Endothelial cell of umbilical vein (primary cell): Measurements from ENCODE around the gene FAM168A. TPM values are rescaled to one million over a fixed set of nuclear protein-coding genes. Genes with fewer than 3 reads are reported as not detected.

ENCODE experiments used
- BruUV-seq: library from RNA; stranded (reverse); fragments of 400-500 nt; replicated peaks from 2 replicates; lab custom pipeline; 2021; lab: Mats Ljungman, UMichigan
- CTCF ChIA-PET: fragments of 300-600, 350-600 bp; sonication (Branson Sonifier 250); formaldehyde crosslinking; loops from one replicate; lab custom pipeline; 2021; ENCODE audit warnings: antibody characterized with exemption, inconsistent platforms; lab: Charles Lee
- POLR2A ChIA-PET: fragments of 300-600, 350-600 bp; sonication (Branson Sonifier 250); formaldehyde crosslinking; loops from one replicate; lab custom pipeline; 2021; ENCODE audit warnings: antibody characterized with exemption, inconsistent platforms; lab: Charles Lee
- DNase-seq: peaks from one replicate; pipeline ENCODE4 v3.0.0-alpha.2; 2011; ENCODE audit warnings: low read depth, low spot score
- FAIRE-seq: peaks from 2 replicates; lab custom pipeline; 2011; peaks lifted over from hg19 to GRCh38; lab: Jason Lieb, UNC
- H2AFZ ChIP-seq: 2 replicates; pipeline ENCODE4 v1.6.0; 2012; ENCODE audit warnings: low read depth, low read length, control low read depth, inconsistent platforms
- H3K27ac ChIP-seq: 2 replicates; pipeline ENCODE4 v1.5.1; 2011; ENCODE audit warnings: low read depth, mild to moderate bottlenecking, control low read depth, low read length, moderate library complexity; ENCODE audit not compliant: insufficient read depth
- H3K27me3 ChIP-seq, 2 experiments: 2 replicates each; pipeline versions ENCODE4 v1.6.0 to v1.6.1; 2011; ENCODE audit warnings: low read length in 2 of 2, mixed read lengths in 1 of 2; ENCODE audit not compliant: control insufficient read depth in 2 of 2, insufficient read depth in 2 of 2
- H3K36me3 ChIP-seq, 2 experiments: 2 replicates in 1 of 2; 3 replicates in 1 of 2; pipeline ENCODE4 v1.5.1; 2011; ENCODE audit warnings: low read length in 2 of 2, mild to moderate bottlenecking in 1 of 2, moderate library complexity in 1 of 2; ENCODE audit not compliant: control insufficient read depth in 2 of 2, insufficient read depth in 2 of 2; ENCODE audit errors: extremely low read depth in 1 of 2
- H3K4me1 ChIP-seq: 3 replicates; pipeline ENCODE4 v1.5.1; 2011; ENCODE audit warnings: mild to moderate bottlenecking, low read length; ENCODE audit not compliant: control insufficient read depth, insufficient read depth; ENCODE audit errors: extremely low read depth
- H3K4me2 ChIP-seq: 2 replicates; pipeline ENCODE4 v1.6.1; 2011; ENCODE audit warnings: low read length, control low read depth, mixed read lengths; ENCODE audit not compliant: insufficient read depth
- H3K4me3 ChIP-seq, 3 experiments: fragments of 200-600 bp in 1 of 3; sonication (generic), shearing (Covaris generic) in 1 of 3; replicated peaks in 1 of 3; 2 replicates each; pipeline ENCODE4 v1.5.1; 2011 to 2016; ENCODE audit warnings: control low read depth in 3 of 3, low read length in 3 of 3, mild to moderate bottlenecking in 2 of 3, inconsistent platforms in 1 of 3, low read depth in 1 of 3, moderate library complexity in 1 of 3; ENCODE audit not compliant: insufficient read depth in 1 of 3
- H3K79me2 ChIP-seq: 2 replicates; pipeline ENCODE4 v1.6.0; 2012; ENCODE audit warnings: low read length, inconsistent platforms; ENCODE audit not compliant: control insufficient read depth, insufficient read depth
- H3K9ac ChIP-seq: replicated peaks from 2 replicates; pipeline ENCODE3; 2011; ENCODE audit warnings: low read length, control low read depth; ENCODE audit not compliant: insufficient read depth; ENCODE audit errors: extremely low read depth
- H3K9me1 ChIP-seq: replicated peaks from 3 replicates; pipeline ENCODE4 v1.6.0; 2011; ENCODE audit warnings: mild to moderate bottlenecking, low read length; ENCODE audit not compliant: control insufficient read depth, insufficient read depth; ENCODE audit errors: extremely low read depth
- H3K9me3 ChIP-seq: replicated peaks from 2 replicates; pipeline ENCODE4 v1.5.1; 2012; ENCODE audit warnings: low read length, inconsistent platforms; ENCODE audit not compliant: control insufficient read depth, insufficient read depth
- H4K20me1 ChIP-seq: replicated peaks from 2 replicates; pipeline ENCODE3; 2011; ENCODE audit warnings: mild to moderate bottlenecking, low read length; ENCODE audit not compliant: control insufficient read depth, insufficient read depth; ENCODE audit errors: extremely low read depth
- CTCF ChIP-seq, 2 donors: IDR thresholded peaks; 1 replicate in 1 of 2; 2 replicates in 1 of 2; pipeline ENCODE4 v1.5.1; 2011; ENCODE audit warnings: low read length in 2 of 2, mild to moderate bottlenecking in 2 of 2, moderate library complexity in 2 of 2, control low read depth in 1 of 2, inconsistent platforms in 1 of 2, low read depth in 1 of 2; ENCODE audit not compliant: insufficient read depth in 1 of 2; ENCODE audit errors: extremely low read depth in 1 of 2
- EZH2 ChIP-seq: IDR thresholded peaks from 2 replicates; pipeline ENCODE4 v1.6.1; 2012; ENCODE audit warnings: borderline replicate concordance, low read depth, mild to moderate bottlenecking, moderate library complexity, low read length, inconsistent platforms; ENCODE audit not compliant: severe bottlenecking
- FOS ChIP-seq: IDR thresholded peaks from 2 replicates; pipeline ENCODE4 v1.6.1; 2011; ENCODE audit warnings: mild to moderate bottlenecking, low read length, moderate library complexity, borderline replicate concordance; ENCODE audit not compliant: insufficient read depth
- GATA2 ChIP-seq: IDR thresholded peaks from 2 replicates; pipeline ENCODE4 v1.7.0; 2011; ENCODE audit warnings: low read depth, mild to moderate bottlenecking, moderate library complexity, mixed read lengths, low read length; ENCODE audit not compliant: insufficient read length, insufficient read depth
- JUN ChIP-seq: IDR thresholded peaks from 2 replicates; pipeline ENCODE4 v1.6.1; 2011; ENCODE audit warnings: borderline replicate concordance, low read depth; ENCODE audit not compliant: insufficient read length, insufficient read depth
- MAX ChIP-seq: IDR thresholded peaks from 2 replicates; pipeline ENCODE4 v1.6.1; 2011; ENCODE audit not compliant: insufficient read depth, insufficient read length
- MYC ChIP-seq: IDR thresholded peaks from one replicate; pipeline ENCODE4 v1.6.1; 2011; ENCODE audit warnings: mild to moderate bottlenecking, low read depth, low read length
- POLR2A ChIP-seq: IDR thresholded peaks from 2 replicates; pipeline ENCODE4 v1.6.1; 2012; ENCODE audit warnings: low read depth, mild to moderate bottlenecking, control low read depth, low read length
- POLR2AphosphoS5 ChIP-seq: IDR thresholded peaks from 2 replicates; pipeline ENCODE4 v1.6.1; 2012; ENCODE audit warnings: low read depth, mild to moderate bottlenecking, control low read depth, low read length, moderate library complexity; ENCODE audit not compliant: insufficient read depth
- dilution Hi-C: fragments of 300-500 bp; cut with MboI; formaldehyde crosslinking; loops from one replicate; pipeline ENCODE4 v1.15.0; 2019; ENCODE audit warnings: low sequenced_read_pairs; ENCODE audit not compliant: extremely low pct_ligation_motif_present
- intact Hi-C: fragments of 100-400 bp; cut with micrococcal nuclease; formaldehyde crosslinking; loops from one replicate; pipeline ENCODE4 v1.10.0; 2022
- polyA plus RNA-seq, 4 experiments: library from polyadenylated mRNA; depleted of rRNA in 3 of 4; stranded (reverse) in 3 of 4; unstranded in 1 of 4; fragments of >200 nt; gene quantifications; 2 replicates each; pipeline versions ENCODE4 v1.2.1 to v1.2.3, GENCODE V29; 2011 to 2012; ENCODE audit warnings: missing spikeins in 1 of 4
- total RNA-seq: library from RNA; stranded (reverse); gene quantifications from 2 replicates; pipeline ENCODE4 v1.2.3, GENCODE V29; 2021

Gene FAM168A
- total and polyA plus RNA-seq, 2 donors (not counting 3 experiments of a cell fraction or from before 2014, with no cell fraction given) = 17.0 to 20.5 TPM

GRCh38 chr11:73532310-73532709, 65.6 kb downstream of the FAM168A start:
- no peak overlapping the region for H3K4me2 ChIP-seq
- no peak for FAIRE-seq
- H3K4me3 ChIP-seq = no peak overlapping the region
- no peaks in the 10 kb centered on the region for H3K9me3 ChIP-seq
- no peaks in the 10 kb centered on the region for H3K36me3 ChIP-seq
- H3K27me3 ChIP-seq = no peaks in the 10 kb centered on the region
- H3K79me2 ChIP-seq = no peaks in the 10 kb centered on the region
- no peaks in the 10 kb centered on the region for H4K20me1 ChIP-seq
- ChIA-PET CTCF (interaction anchor here (0.7 to 2.1 kb wide), 7 partner anchors 11 to 1417 kb away, joined by 3 to 8 read pairs (median 4); no protein-coding TSS in a partner anchor), POLR2A (no interaction called here)
- DNase-seq = no peak
- H3K9me1 ChIP-seq = no peaks in the 10 kb centered on the region
- no TSS peak for BruUV-seq
- no peak overlapping the region for H3K9ac ChIP-seq
- H2AFZ ChIP-seq = no peak overlapping the region
- TF ChIP-seq POLR2AphosphoS5 = no peak
- TF ChIP-seq EZH2 = no peak
- TF ChIP-seq MYC = no peak
- TF ChIP-seq JUN = no peak
- TF ChIP-seq CTCF (IDR thresholded peaks at IDR 0.05; ENCODE audit: extremely low read depth in 1 of 2, insufficient read depth in 1 of 2, low read depth in 1 of 2, low read length in 2 of 2) = no peak
- no peak for TF ChIP-seq FOS
- no peak for TF ChIP-seq POLR2A
- TF ChIP-seq GATA2 = no peak
- no peak for TF ChIP-seq MAX
- dilution Hi-C loops (no loop called here), intact Hi-C loops (no loop called here)
- peaks cover 5% of the 10 kb centered on the region for H3K4me1 ChIP-seq
- H3K27ac ChIP-seq = no peak overlapping the region
